Activated T-helper 17 cell treated with anti-CD3 and anti-CD28 coated beads, Interleukin-2, amount 50 U/mL, for 72 hours (primary cell): ENCODE results near the gene CDH2. TPM values are rescaled to one million over a fixed set of nuclear protein-coding genes. Genes with fewer than 3 reads are reported as not detected.

ENCODE experiments used
- ATAC-seq: fragments of 150-1000 bp; cut with Tn5 transposase; replicated peaks from 2 replicates; pipeline ENCODE4 v1.10.0; 2021; ENCODE audit warnings: mild to moderate bottlenecking, moderate library complexity
- H3K27ac Mint-ChIP-seq: one replicate; pipeline ENCODE4 v1.8.0; 2022; ENCODE audit warnings: mixed read lengths
- H3K27me3 Mint-ChIP-seq: one replicate; pipeline ENCODE4 v1.8.0; 2022; ENCODE audit warnings: mixed read lengths
- H3K36me3 Mint-ChIP-seq: one replicate; pipeline ENCODE4 v1.8.0; 2022; ENCODE audit warnings: low read depth, mild to moderate bottlenecking, mixed read lengths
- H3K4me1 Mint-ChIP-seq: one replicate; pipeline ENCODE4 v1.8.0; 2022; ENCODE audit warnings: mixed read lengths
- H3K4me3 Mint-ChIP-seq: one replicate; pipeline ENCODE4 v1.8.0; 2022; ENCODE audit warnings: mild to moderate bottlenecking, mixed read lengths
- H3K9me3 Mint-ChIP-seq: one replicate; pipeline ENCODE4 v1.8.0; 2022; ENCODE audit warnings: mixed read lengths
- total RNA-seq, 2 donors: library from RNA; stranded (reverse); gene quantifications; one replicate each; pipeline ENCODE4 v1.2.3, GENCODE V29; 2022

The CDH2 gene
- total RNA-seq, 2 donors from 2014 or later = 0.04 TPM; not detected in 1

GRCh38 chr18:28177828-28178635 is 1.1 kb upstream of the CDH2 start:
- ATAC-seq = no peak
- Mint-ChIP-seq H3K27me3 (peaks cover 27% of the 10 kb centered on the region), H3K36me3 (peaks cover 12% of the 10 kb centered on the region), H3K27ac (no peak overlapping the region), H3K4me1 (no peaks in the 10 kb centered on the region), H3K4me3 (peak overlapping the region; percentile 22), H3K9me3 (no peaks in the 10 kb centered on the region)

GRCh38 chr18:28176698-28176947 is 307 bp downstream of the CDH2 start:
- Mint-ChIP-seq H3K4me3 (peak overlapping the region; percentile 55), H3K27ac (no peak overlapping the region), H3K4me1 (no peaks in the 10 kb centered on the region), H3K9me3 (no peaks in the 10 kb centered on the region), H3K36me3 (peaks cover 12% of the 10 kb centered on the region), H3K27me3 (peaks cover 27% of the 10 kb centered on the region)
- ATAC-seq = no peak

- H3K4me3 Mint-ChIP-seq = peak overlapping the region; percentile 55
Measured at GRCh38 chr18:28175930-28176697, 816 bp downstream of the CDH2 start.

GRCh38 chr18:28175150-28175929 is 1.6 kb downstream of the CDH2 start:
- peak overlapping the region; percentile 24 for H3K4me3 Mint-ChIP-seq
- H3K9me3 Mint-ChIP-seq = no peaks in the 10 kb centered on the region
- ATAC-seq = no peak
- peaks cover 12% of the 10 kb centered on the region for H3K36me3 Mint-ChIP-seq
- H3K27me3 Mint-ChIP-seq = peaks cover 27% of the 10 kb centered on the region
- no peaks in the 10 kb centered on the region for H3K4me1 Mint-ChIP-seq
- no peak overlapping the region for H3K27ac Mint-ChIP-seq

More at GRCh38 chr18:28175930-28176697, 816 bp downstream of the CDH2 start:
- Mint-ChIP-seq H3K36me3 (peaks cover 12% of the 10 kb centered on the region), H3K27ac (no peak overlapping the region), H3K9me3 (no peaks in the 10 kb centered on the region), H3K27me3 (peaks cover 27% of the 10 kb centered on the region), H3K4me1 (no peaks in the 10 kb centered on the region)
- ATAC-seq = no peak

- Mint-ChIP-seq H3K4me3 (no peak overlapping the region), H3K27me3 (peaks cover 27% of the 10 kb centered on the region), H3K4me1 (no peaks in the 10 kb centered on the region), H3K27ac (no peak overlapping the region), H3K36me3 (peaks cover 12% of the 10 kb centered on the region), H3K9me3 (no peaks in the 10 kb centered on the region)
- no peak for ATAC-seq
Measured at GRCh38 chr18:28174181-28174905, 2.6 kb downstream of the CDH2 start.

- peaks cover 7% of the 10 kb centered on the region for H3K36me3 Mint-ChIP-seq
Measured at GRCh38 chr18:28171837-28172236, 5.1 kb downstream of the CDH2 start.

GRCh38 chr18:28168725-28169124 is 8.2 kb downstream of the CDH2 start:
- no peak for ATAC-seq
- H3K4me1 Mint-ChIP-seq = no peaks in the 10 kb centered on the region
- H3K4me3 Mint-ChIP-seq = no peak overlapping the region
- H3K27ac Mint-ChIP-seq = no peak overlapping the region
- H3K9me3 Mint-ChIP-seq = no peaks in the 10 kb centered on the region
- no peaks in the 10 kb centered on the region for H3K27me3 Mint-ChIP-seq
- H3K36me3 Mint-ChIP-seq = no peaks in the 10 kb centered on the region

More at GRCh38 chr18:28171837-28172236, 5.1 kb downstream of the CDH2 start:
- Mint-ChIP-seq H3K9me3 (no peaks in the 10 kb centered on the region), H3K4me3 (no peak overlapping the region), H3K4me1 (no peaks in the 10 kb centered on the region), H3K27me3 (peaks cover 17% of the 10 kb centered on the region), H3K27ac (no peak overlapping the region)
- ATAC-seq = no peak

GRCh38 chr18:28167835-28168349 is 9.0 kb downstream of the CDH2 start:
- Mint-ChIP-seq H3K36me3 (no peaks in the 10 kb centered on the region), H3K4me3 (no peak overlapping the region), H3K27me3 (no peaks in the 10 kb centered on the region), H3K9me3 (no peaks in the 10 kb centered on the region), H3K27ac (no peak overlapping the region), H3K4me1 (no peaks in the 10 kb centered on the region)
- no peak for ATAC-seq

GRCh38 chr18:28164771-28165483 is 12.0 kb downstream of the CDH2 start:
- Mint-ChIP-seq H3K4me3 (no peak overlapping the region), H3K4me1 (no peaks in the 10 kb centered on the region), H3K36me3 (no peaks in the 10 kb centered on the region), H3K27ac (no peak overlapping the region), H3K9me3 (peaks cover 3% of the 10 kb centered on the region), H3K27me3 (no peaks in the 10 kb centered on the region)
- no peak for ATAC-seq

GRCh38 chr18:28163201-28163775 is 13.6 kb downstream of the CDH2 start:
- no peak for ATAC-seq
- Mint-ChIP-seq H3K4me3 (no peak overlapping the region), H3K27me3 (no peaks in the 10 kb centered on the region), H3K36me3 (no peaks in the 10 kb centered on the region), H3K27ac (no peak overlapping the region), H3K9me3 (peaks cover 3% of the 10 kb centered on the region), H3K4me1 (no peaks in the 10 kb centered on the region)

- H3K4me1 Mint-ChIP-seq = no peaks in the 10 kb centered on the region
- no peaks in the 10 kb centered on the region for H3K36me3 Mint-ChIP-seq
- no peak for ATAC-seq
Measured at GRCh38 chr18:28161608-28162599, 15.0 kb downstream of the CDH2 start.

GRCh38 chr18:28159055-28159454 is 17.9 kb downstream of the CDH2 start:
- H3K27me3 Mint-ChIP-seq = no peaks in the 10 kb centered on the region
- no peak overlapping the region for H3K27ac Mint-ChIP-seq
- ATAC-seq = no peak
- H3K4me3 Mint-ChIP-seq = no peak overlapping the region
- no peaks in the 10 kb centered on the region for H3K36me3 Mint-ChIP-seq
- H3K9me3 Mint-ChIP-seq = peaks cover 11% of the 10 kb centered on the region
- no peaks in the 10 kb centered on the region for H3K4me1 Mint-ChIP-seq

More at GRCh38 chr18:28161608-28162599, 15.0 kb downstream of the CDH2 start:
- Mint-ChIP-seq H3K27ac (no peak overlapping the region), H3K27me3 (no peaks in the 10 kb centered on the region), H3K4me3 (no peak overlapping the region), H3K9me3 (peaks cover 3% of the 10 kb centered on the region)
